ENCODE results near the gene CDK19. TPM values are rescaled to one million over a fixed set of nuclear protein-coding genes. Genes with fewer than 3 reads are reported as not detected.
"Not testable (repeated sequence)": the region's sequence is repeated elsewhere in the genome, so short reads cannot be mapped to it uniquely, and the experiment has no call there.

CDK19 gene
- total and polyA plus RNA-seq, 2 of the 13 experiments (the other 11 are each of a cell fraction or from before 2014, with no cell fraction given): 13.4 to 27.0 TPM

- no peak for TF ChIP-seq ZNF710 (CRISPR knock-in tag; IDR thresholded peaks at IDR 0.05; ENCODE audit: borderline replicate concordance)
- no peak for TF ChIP-seq RFX1 (IDR thresholded peaks at IDR 0.05)
Observed at GRCh38 chr6:110581679-110582078, 233.6 kb downstream of the CDK19 start (continued).

GRCh38 chr6:110577596-110578167 is 237.6 kb downstream of the CDK19 start:
- intact Hi-C loops (cut with micrococcal nuclease; ENCODE audit: unreplicated experiment); H3K27me3 ChIP-seq (ENCODE audit: control insufficient read depth in 1 of 2, insufficient read depth in 2 of 2, low read length in 2 of 2); POLR2A ChIA-PET; BruUV-seq (replicated peaks); H4K20me1 ChIP-seq (ENCODE audit: insufficient read depth, low read length); H3K36me3 ChIP-seq (replicated peaks in 1 of 2; ENCODE audit: control insufficient read depth in 1 of 2, insufficient read depth in 2 of 2, low read length in 2 of 2); H3K9me3 ChIP-seq (ENCODE audit: low read length); H2AFZ ChIP-seq (ENCODE audit: low read length); H3K27ac ChIP-seq (ENCODE audit: extremely low read length, insufficient read depth, low read length); H3K9ac ChIP-seq (ENCODE audit: insufficient read depth, low read depth, low read length); in situ Hi-C loops (cut with HindIII; ENCODE audit: extremely low pct_ligation_motif_present, low pct_unique_long_range_greater_than_20kb); H3K4me3 ChIP-seq (replicated peaks in 1 of 3; ENCODE audit: insufficient read depth in 1 of 3, low read depth in 2 of 3, low read length in 3 of 3); DNase-seq (ENCODE audit: low spot score); FAIRE-seq; H3K79me2 ChIP-seq (ENCODE audit: insufficient read depth, low read length); H3K4me2 ChIP-seq (ENCODE audit: low read depth, low read length); CTCF ChIA-PET (ENCODE audit: low intra/inter-chr PET ratio, low total read pairs); ATAC-seq: not testable (repeated sequence)
- TF ChIP-seq ZNF317 (CRISPR knock-in tag; IDR thresholded peaks at IDR 0.05): peak; percentile 90
- peaks cover 37% of the 10 kb centered on the region for H3K4me1 ChIP-seq (ENCODE audit: insufficient read depth, low read length)

- POLR2A ChIA-PET: no interaction called here
- CTCF ChIA-PET (ENCODE audit: low intra/inter-chr PET ratio, low total read pairs): no interaction called here
- no peak overlapping the region for H3K27ac ChIP-seq (ENCODE audit: extremely low read length, insufficient read depth, low read length)
- no peaks in the 10 kb centered on the region for H3K9me3 ChIP-seq (ENCODE audit: low read length)
- H3K4me1 ChIP-seq (ENCODE audit: insufficient read depth, low read length): peaks cover 41% of the 10 kb centered on the region
- no peaks in the 10 kb centered on the region for H3K79me2 ChIP-seq (ENCODE audit: insufficient read depth, low read length)
- no TSS peak for BruUV-seq (replicated peaks)
- H4K20me1 ChIP-seq (ENCODE audit: insufficient read depth, low read length): no peaks in the 10 kb centered on the region
- in situ Hi-C loops (cut with HindIII; ENCODE audit: extremely low pct_ligation_motif_present, low pct_unique_long_range_greater_than_20kb) (no loop called here), intact Hi-C loops (cut with micrococcal nuclease; ENCODE audit: unreplicated experiment) (no loop called here)
- H3K27me3 ChIP-seq (ENCODE audit: control insufficient read depth in 1 of 2, insufficient read depth in 2 of 2, low read length in 2 of 2): no peaks in the 10 kb centered on the region
- DNase-seq (ENCODE audit: low spot score) (no peak), ATAC-seq (no peak), FAIRE-seq (no peak)
- no peaks in the 10 kb centered on the region for H3K36me3 ChIP-seq (replicated peaks in 1 of 2; ENCODE audit: control insufficient read depth in 1 of 2, insufficient read depth in 2 of 2, low read length in 2 of 2)
- no peak overlapping the region for H3K9ac ChIP-seq (ENCODE audit: insufficient read depth, low read depth, low read length)
- 81% methylated on average over 5 of the region's 5 CpGs for WGBS (ENCODE audit: low lambda C conversion rate)
- H3K4me2 ChIP-seq (ENCODE audit: low read depth, low read length): no peak overlapping the region
- no peak overlapping the region for H3K4me3 ChIP-seq (replicated peaks in 1 of 3; ENCODE audit: insufficient read depth in 1 of 3, low read depth in 2 of 3, low read length in 3 of 3)
- H2AFZ ChIP-seq (ENCODE audit: low read length): peak overlapping the region; percentile 19
- TF ChIP-seq BORCS8-MEF2B (CRISPR knock-in tag; IDR thresholded peaks at IDR 0.05) (no peak), NFE2L1 (CRISPR knock-in tag; IDR thresholded peaks at IDR 0.05; ENCODE audit: borderline replicate concordance) (no peak), HMGA1 (CRISPR knock-in tag; conservative IDR thresholded peaks at IDR 0.05) (no peak), JDP2 (CRISPR knock-in tag; IDR thresholded peaks at IDR 0.05; ENCODE audit: borderline replicate concordance) (no peak), MXI1 (IDR thresholded peaks at IDR 0.05; ENCODE audit: borderline replicate concordance, low read depth, low read length) (no peak), LBX2 (CRISPR knock-in tag; IDR thresholded peaks at IDR 0.05; ENCODE audit: borderline replicate concordance) (no peak), ZBTB44 (CRISPR knock-in tag; IDR thresholded peaks at IDR 0.05) (no peak), MTF1 (CRISPR knock-in tag; IDR thresholded peaks at IDR 0.05) (no peak), KLF15 (CRISPR knock-in tag; IDR thresholded peaks at IDR 0.05; ENCODE audit: borderline replicate concordance) (no peak), IKZF1 (IDR thresholded peaks at IDR 0.05) (no peak), ZNF850 (CRISPR knock-in tag; conservative IDR thresholded peaks at IDR 0.05) (no peak)
Observed at GRCh38 chr6:110575925-110576463, 239.3 kb downstream of the CDK19 start.

Data from HepG2 (cell line).